ENCODE data around the gene MACROH2A2. TPM values are rescaled to one million over a fixed set of nuclear protein-coding genes. Genes with fewer than 3 reads are reported as not detected.
A peak's percentile ranks its signal among the peaks of the same experiment; 100 is the strongest.

The MACROH2A2 gene
- total RNA-seq, 2 experiments from 2014 or later = 2.2 TPM

- H3K4me3 Mint-ChIP-seq = no peak overlapping the region
- no peaks in the 10 kb centered on the region for H3K4me1 Mint-ChIP-seq (ENCODE audit: low read depth)
- H3K27ac Mint-ChIP-seq = no peak overlapping the region
- Histone ChIP-seq H3K9me3 (ENCODE audit: control insufficient read depth in 1 of 2, insufficient read depth in 1 of 2, low read length in 2 of 2) (no peaks in the 10 kb centered on the region), H3K4me3 (ENCODE audit: low read length) (no peak overlapping the region), H3K4me1 (ENCODE audit: insufficient read depth, low read length) (no peaks in the 10 kb centered on the region), H3K36me3 (ENCODE audit: insufficient read depth, low read length) (peaks cover 44% of the 10 kb centered on the region), H3K27me3 (ENCODE audit: control insufficient read depth in 1 of 2, insufficient read depth in 2 of 2, low read length in 2 of 2) (no peaks in the 10 kb centered on the region), H3K27ac (ENCODE audit: low read depth in 1 of 2, low read length in 2 of 2) (no peak overlapping the region)
- ChIA-PET CTCF (interaction anchor here (1.3 kb wide), 1 partner anchor 9 kb away, joined by 5 read pairs; no protein-coding TSS in a partner anchor), POLR2A (no interaction called here)
- H3K27me3 Mint-ChIP-seq = no peaks in the 10 kb centered on the region
- ATAC-seq (ENCODE audit: poor library complexity) (no peak), DNase-seq (peak in 5 of 14 experiments; percentile 2 to 34 (median 13))
- intact Hi-C loops (cut with DNase I, micrococcal nuclease) = no loop called here
- H3K36me3 Mint-ChIP-seq (ENCODE audit: low read depth) = peaks cover 65% of the 10 kb centered on the region
- TF ChIP-seq, protein P1, sequence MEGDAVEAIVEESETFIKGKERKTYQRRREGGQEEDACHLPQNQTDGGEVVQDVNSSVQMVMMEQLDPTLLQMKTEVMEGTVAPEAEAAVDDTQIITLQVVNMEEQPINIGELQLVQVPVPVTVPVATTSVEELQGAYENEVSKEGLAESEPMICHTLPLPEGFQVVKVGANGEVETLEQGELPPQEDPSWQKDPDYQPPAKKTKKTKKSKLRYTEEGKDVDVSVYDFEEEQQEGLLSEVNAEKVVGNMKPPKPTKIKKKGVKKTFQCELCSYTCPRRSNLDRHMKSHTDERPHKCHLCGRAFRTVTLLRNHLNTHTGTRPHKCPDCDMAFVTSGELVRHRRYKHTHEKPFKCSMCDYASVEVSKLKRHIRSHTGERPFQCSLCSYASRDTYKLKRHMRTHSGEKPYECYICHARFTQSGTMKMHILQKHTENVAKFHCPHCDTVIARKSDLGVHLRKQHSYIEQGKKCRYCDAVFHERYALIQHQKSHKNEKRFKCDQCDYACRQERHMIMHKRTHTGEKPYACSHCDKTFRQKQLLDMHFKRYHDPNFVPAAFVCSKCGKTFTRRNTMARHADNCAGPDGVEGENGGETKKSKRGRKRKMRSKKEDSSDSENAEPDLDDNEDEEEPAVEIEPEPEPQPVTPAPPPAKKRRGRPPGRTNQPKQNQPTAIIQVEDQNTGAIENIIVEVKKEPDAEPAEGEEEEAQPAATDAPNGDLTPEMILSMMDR (IDR thresholded peaks at IDR 0.05) = peak; percentile 47
- no peaks in the 10 kb centered on the region for H3K9me3 Mint-ChIP-seq
Observed at GRCh38 chr10:70106958-70107791, 54.5 kb downstream of the MACROH2A2 start.

GRCh38 chr10:70109064-70109729 lies 56.6 kb downstream of the MACROH2A2 start:
- Histone ChIP-seq H3K9me3 (ENCODE audit: control insufficient read depth in 1 of 2, insufficient read depth in 1 of 2, low read length in 2 of 2) (no peaks in the 10 kb centered on the region), H3K4me3 (ENCODE audit: low read length) (no peak overlapping the region), H3K4me1 (ENCODE audit: insufficient read depth, low read length) (no peaks in the 10 kb centered on the region), H3K27me3 (ENCODE audit: control insufficient read depth in 1 of 2, insufficient read depth in 2 of 2, low read length in 2 of 2) (no peaks in the 10 kb centered on the region), H3K36me3 (ENCODE audit: insufficient read depth, low read length) (peaks cover 58% of the 10 kb centered on the region), H3K27ac (ENCODE audit: low read depth in 1 of 2, low read length in 2 of 2) (no peak overlapping the region)
- ChIA-PET POLR2A (interaction anchor here (2.3 kb wide), 1 partner anchor 17 kb away, joined by 5 read pairs; no protein-coding TSS in a partner anchor), CTCF (no interaction called here)
- ATAC-seq (ENCODE audit: poor library complexity) = no peak
- H3K4me1 Mint-ChIP-seq (ENCODE audit: low read depth) = no peaks in the 10 kb centered on the region
- H3K4me3 Mint-ChIP-seq = no peak overlapping the region
- TF ChIP-seq, protein P1 (IDR thresholded peaks at IDR 0.05) = no peak
- peaks cover 63% of the 10 kb centered on the region for H3K36me3 Mint-ChIP-seq (ENCODE audit: low read depth)
- intact Hi-C loops (cut with DNase I, micrococcal nuclease) = no loop called here
- H3K27ac Mint-ChIP-seq = no peak overlapping the region
- DNase-seq = no peak
- H3K9me3 Mint-ChIP-seq = no peaks in the 10 kb centered on the region
- no peaks in the 10 kb centered on the region for H3K27me3 Mint-ChIP-seq

DNA sequence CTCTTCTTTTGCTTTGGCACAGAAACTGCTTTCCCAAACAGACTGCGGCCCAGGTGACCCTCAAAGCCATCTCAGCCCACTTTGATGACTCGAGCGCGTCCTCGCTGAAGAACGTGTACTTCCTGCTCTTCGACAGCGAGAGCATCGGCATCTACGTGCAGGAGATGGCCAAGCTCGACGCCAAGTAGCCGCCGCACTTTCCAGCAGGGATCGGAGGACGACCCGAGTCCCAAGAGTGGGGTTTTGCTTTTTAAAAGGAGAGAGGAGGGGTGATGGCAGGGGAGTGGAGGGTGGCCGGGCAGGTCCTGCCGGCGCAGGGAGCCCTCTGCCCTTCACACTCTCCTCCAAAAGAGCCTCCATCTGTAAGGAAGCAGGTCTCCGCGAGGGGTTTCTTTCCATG lies 58.9 kb downstream of the MACROH2A2 start:
- Mint-ChIP-seq H3K4me3 (no peak overlapping the region), H3K27ac (no peak overlapping the region), H3K27me3 (no peaks in the 10 kb centered on the region), H3K9me3 (no peaks in the 10 kb centered on the region), H3K36me3 (ENCODE audit: low read depth) (peaks cover 58% of the 10 kb centered on the region), H3K4me1 (ENCODE audit: low read depth) (peaks cover 6% of the 10 kb centered on the region)
- ChIA-PET POLR2A (interaction anchor here (2.3 kb wide), 1 partner anchor 19 kb away, joined by 5 read pairs; no protein-coding TSS in a partner anchor), CTCF (no interaction called here)
- intact Hi-C loops (cut with DNase I, micrococcal nuclease) = loop anchor here in 1 of 2 experiments (10.0 kb wide), 1 partner anchor 253 kb away; no protein-coding TSS in a partner anchor
- TF ChIP-seq, protein P1 (IDR thresholded peaks at IDR 0.05) = no peak
- peaks cover 7% of the 10 kb centered on the region for H3K4me1 ChIP-seq (ENCODE audit: insufficient read depth, low read length)
- peaks cover 49% of the 10 kb centered on the region for H3K36me3 ChIP-seq (ENCODE audit: insufficient read depth, low read length)
- ATAC-seq (ENCODE audit: poor library complexity) = no peak
- H3K4me3 ChIP-seq (ENCODE audit: low read length) = no peak overlapping the region
- DNase-seq = no peak
- H3K27ac ChIP-seq (ENCODE audit: low read depth in 1 of 2, low read length in 2 of 2) = no peak overlapping the region
- H3K9me3 ChIP-seq (ENCODE audit: control insufficient read depth in 1 of 2, insufficient read depth in 1 of 2, low read length in 2 of 2) = no peaks in the 10 kb centered on the region
- H3K27me3 ChIP-seq (ENCODE audit: control insufficient read depth in 1 of 2, insufficient read depth in 2 of 2, low read length in 2 of 2) = no peaks in the 10 kb centered on the region
